Kidney (tissue), 14 donors: Measurements from ENCODE around the gene RPIA. TPM values are rescaled to one million over a fixed set of nuclear protein-coding genes. Genes with fewer than 3 reads are reported as not detected.

ENCODE experiments used
- DNase-seq, 5 donors: peaks; one replicate each; pipeline ENCODE4 v3.0.0-alpha.2; 2013 to 2020
- FAIRE-seq: peaks from 2 replicates; lab custom pipeline; 2012; peaks lifted over from hg19 to GRCh38; lab: Jason Lieb, UNC
- H3K27ac ChIP-seq, 2 donors: one replicate each; pipeline ENCODE4 v1.7.0; 2013; ENCODE audit warnings: low read depth in 2 of 2, low read length in 2 of 2, inconsistent platforms in 1 of 2
- H3K27me3 ChIP-seq: one replicate; pipeline ENCODE4 v1.7.1; 2013; ENCODE audit warnings: low read length, inconsistent platforms; ENCODE audit not compliant: control insufficient read depth, insufficient read depth
- H3K36me3 ChIP-seq, 3 donors: one replicate each; pipeline versions ENCODE4 v1.7.0 to v1.7.1; 2013; ENCODE audit warnings: low read length in 3 of 3, control low read depth in 1 of 3, inconsistent platforms in 1 of 3; ENCODE audit not compliant: insufficient read depth in 3 of 3, control insufficient read depth in 2 of 3
- H3K4me1 ChIP-seq, 3 donors: one replicate each; pipeline versions ENCODE4 v1.7.0 to v1.7.1; 2013; ENCODE audit warnings: low read length in 3 of 3, inconsistent platforms in 1 of 3, low read depth in 1 of 3; ENCODE audit not compliant: control insufficient read depth in 2 of 3, insufficient read depth in 2 of 3
- H3K4me3 ChIP-seq, 3 donors: one replicate each; pipeline versions ENCODE4 v1.7.0 to v1.8.1; 2013; ENCODE audit warnings: low read length in 3 of 3, control low read depth in 1 of 3, inconsistent platforms in 1 of 3
- H3K9ac ChIP-seq, 3 donors: one replicate each; pipeline versions ENCODE4 v1.7.0 to v1.7.1; 2013; ENCODE audit warnings: low read length in 3 of 3, control low read depth in 1 of 3, inconsistent platforms in 1 of 3
- H3K9me3 ChIP-seq, 3 donors: one replicate each; pipeline versions ENCODE4 v1.7.0 to v1.7.1; 2013; ENCODE audit warnings: low read length in 3 of 3, control low read depth in 1 of 3, inconsistent platforms in 1 of 3; ENCODE audit not compliant: control insufficient read depth in 2 of 3, insufficient read depth in 1 of 3
- CTCF ChIP-seq: IDR thresholded peaks from 3 replicates; pipeline ENCODE4 v1.5.1; 2012; ENCODE audit warnings: mild to moderate bottlenecking, moderate library complexity, borderline replicate concordance; ENCODE audit not compliant: insufficient read depth; ENCODE audit errors: extremely low read depth
- intact Hi-C: fragments of 100-400 bp; cut with DNase I; formaldehyde crosslinking; loops from one replicate; pipeline ENCODE4 v1.11.1; 2022
- polyA plus RNA-seq: library from polyadenylated mRNA; stranded (reverse); fragments of 350-450 nt; fragmentation: Illumina TruSeq; extraction: RNeasy Lipid Tissue Mini Kit (QIAGEN cat#74804); gene quantifications from one replicate; pipeline ENCODE4 v1.2.3, GENCODE V29; 2014; ENCODE audit warnings: low read depth, low replicate concordance; ENCODE audit not compliant: insufficient read depth
- total RNA-seq: library from RNA; stranded (reverse); fragmentation: NEBNext Ultra II Directional; extraction: Animal tissue kit (Norgen Biotek cat#: 25700); gene quantifications from one replicate; pipeline ENCODE4 v1.2.1, GENCODE V29; 2021
- donor health status: control.
- donor health status: control.
- donor health status: control.
- donor health status: control.
- donor health status: control.
- donor health status: DM: yes; HTN: yes; CAD: no.
- donor health status: Normal renal cell carcinoma (clear cell type).

Gene RPIA
- total and polyA plus RNA-seq, 2 donors from 2014 or later = 11.4 to 15.7 TPM

- peaks cover 0 to 7% (median 0%) of the 10 kb centered on the region in 3 donors for H3K9me3 ChIP-seq
- no peak overlapping the region for H3K4me3 ChIP-seq
- intact Hi-C loops = no loop called here
- no peak overlapping the region for H3K27ac ChIP-seq
- no peak for DNase-seq
- no peak overlapping the region for H3K9ac ChIP-seq
- FAIRE-seq = no peak
- H3K4me1 ChIP-seq = peaks cover 0 to 14% (median 0%) of the 10 kb centered on the region in 3 donors
- H3K36me3 ChIP-seq = no peaks in the 10 kb centered on the region
- TF ChIP-seq CTCF = no peak
- no peaks in the 10 kb centered on the region for H3K27me3 ChIP-seq
Observed at GRCh38 chr2:88684519-88684918, 7.0 kb upstream of the RPIA start.

GRCh38 chr2:88686320-88686719, 5.2 kb upstream of the RPIA start:
- no peak for TF ChIP-seq CTCF
- Histone ChIP-seq H3K4me1 (peaks cover 0 to 8% (median 6%) of the 10 kb centered on the region in 3 donors), H3K27ac (no peak overlapping the region), H3K9ac (no peak overlapping the region), H3K27me3 (no peaks in the 10 kb centered on the region), H3K9me3 (peaks cover 0 to 7% (median 0%) of the 10 kb centered on the region in 3 donors), H3K36me3 (no peaks in the 10 kb centered on the region), H3K4me3 (no peak overlapping the region)
- intact Hi-C loops = no loop called here
- no peak for FAIRE-seq
- no peak for DNase-seq

- Histone ChIP-seq H3K4me3 (no peak overlapping the region), H3K27me3 (no peaks in the 10 kb centered on the region), H3K4me1 (peaks cover under 1 to 8% (median 6%) of the 10 kb centered on the region in 3 donors), H3K27ac (no peak overlapping the region), H3K36me3 (no peaks in the 10 kb centered on the region), H3K9ac (no peak overlapping the region), H3K9me3 (peaks cover 0 to 7% (median 0%) of the 10 kb centered on the region in 3 donors)
- DNase-seq = no peak
- no peak for FAIRE-seq
- intact Hi-C loops = no loop called here
- no peak for TF ChIP-seq CTCF
Observed at GRCh38 chr2:88687384-88687783, 4.1 kb upstream of the RPIA start.
